ENCODE measurements around the gene PRPH2. TPM values are rescaled to one million over a fixed set of nuclear protein-coding genes. Genes with fewer than 3 reads are reported as not detected.
"Not testable (repeated sequence)": the region's sequence is repeated elsewhere in the genome, so short reads cannot be mapped to it uniquely, and the experiment has no call there.

PRPH2 gene
- total and polyA plus RNA-seq, 2 of the 13 experiments (the other 11 are each of a cell fraction or from before 2014, with no cell fraction given) = 0.03 to 0.04 TPM

- H3K36me3 ChIP-seq (replicated peaks in 1 of 2; ENCODE audit: control insufficient read depth in 1 of 2, insufficient read depth in 2 of 2, low read length in 2 of 2); intact Hi-C loops (cut with micrococcal nuclease; ENCODE audit: unreplicated experiment); H2AFZ ChIP-seq (ENCODE audit: low read length); H3K9ac ChIP-seq (ENCODE audit: insufficient read depth, low read depth, low read length); H3K79me2 ChIP-seq (ENCODE audit: insufficient read depth, low read length); BruUV-seq (replicated peaks); ATAC-seq; H3K4me3 ChIP-seq (replicated peaks in 1 of 3; ENCODE audit: insufficient read depth in 1 of 3, low read depth in 2 of 3, low read length in 3 of 3); H3K27ac ChIP-seq (ENCODE audit: extremely low read length, insufficient read depth, low read length); H3K27me3 ChIP-seq (ENCODE audit: control insufficient read depth in 1 of 2, insufficient read depth in 2 of 2, low read length in 2 of 2); CTCF ChIA-PET (ENCODE audit: low intra/inter-chr PET ratio, low total read pairs); H3K4me2 ChIP-seq (ENCODE audit: low read depth, low read length); DNase-seq (ENCODE audit: low spot score); in situ Hi-C loops (cut with HindIII; ENCODE audit: extremely low pct_ligation_motif_present, low pct_unique_long_range_greater_than_20kb); H4K20me1 ChIP-seq (ENCODE audit: insufficient read depth, low read length); H3K9me3 ChIP-seq (ENCODE audit: low read length); FAIRE-seq; POLR2A ChIA-PET: not testable (repeated sequence)
- TF ChIP-seq ZNF460 (CRISPR knock-in tag; IDR thresholded peaks at IDR 0.05; ENCODE audit: borderline replicate concordance) = 0 out of 2 replicates have a peak, but pooled peaks have one; percentile 37
- peak; percentile 44; the same call in 1 of the 2 replicates for TF ChIP-seq ZNF121 (CRISPR knock-in tag; IDR thresholded peaks at IDR 0.05)
- peak; percentile 31; the same call in 1 of the 2 replicates for TF ChIP-seq MNT (IDR thresholded peaks at IDR 0.05)
- WGBS (ENCODE audit: low lambda C conversion rate) = 69% methylated on average over 3 of the region's 3 CpGs
- peaks cover 13% of the 10 kb centered on the region; the same call in 1 of the 2 replicates for H3K4me1 ChIP-seq (ENCODE audit: insufficient read depth, low read length)
Measured at GRCh38 chr6:42702786-42703185, 19.6 kb downstream of the PRPH2 start.

DNA sequence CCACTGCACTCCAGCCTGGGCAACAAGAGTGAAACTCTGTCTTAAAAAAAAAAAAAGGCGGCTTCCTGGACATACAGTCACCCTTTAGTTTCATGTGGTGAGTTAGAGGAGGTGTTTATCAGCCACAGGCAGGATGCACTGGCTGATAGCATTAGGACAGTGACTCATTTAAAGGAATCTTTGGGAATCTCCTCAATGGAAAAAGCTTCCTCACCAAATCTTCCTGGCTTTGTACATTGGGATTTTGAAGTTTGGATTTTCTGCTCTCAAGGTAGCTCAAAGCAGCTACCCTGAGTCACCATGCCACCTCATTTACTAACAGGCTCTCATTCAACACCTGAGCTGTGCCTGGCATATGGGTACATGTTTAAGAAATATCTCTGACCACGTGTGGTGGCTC lies 20.2 kb downstream of the PRPH2 start:
- ChIA-PET POLR2A (no interaction called here), CTCF (ENCODE audit: low intra/inter-chr PET ratio, low total read pairs) (no interaction called here)
- Histone ChIP-seq H3K4me2 (ENCODE audit: low read depth, low read length) (no peak overlapping the region), H3K4me1 (ENCODE audit: insufficient read depth, low read length) (peaks cover 13% of the 10 kb centered on the region; the same call in 1 of the 2 replicates), H3K36me3 (replicated peaks in 1 of 2; ENCODE audit: control insufficient read depth in 1 of 2, insufficient read depth in 2 of 2, low read length in 2 of 2) (no peaks in the 10 kb centered on the region), H4K20me1 (ENCODE audit: insufficient read depth, low read length) (no peaks in the 10 kb centered on the region), H3K9ac (ENCODE audit: insufficient read depth, low read depth, low read length) (no peak overlapping the region), H3K27me3 (ENCODE audit: control insufficient read depth in 1 of 2, insufficient read depth in 2 of 2, low read length in 2 of 2) (no peaks in the 10 kb centered on the region), H3K4me3 (replicated peaks in 1 of 3; ENCODE audit: insufficient read depth in 1 of 3, low read depth in 2 of 3, low read length in 3 of 3) (no peak overlapping the region), H3K9me3 (ENCODE audit: low read length) (no peaks in the 10 kb centered on the region), H3K79me2 (ENCODE audit: insufficient read depth, low read length) (no peaks in the 10 kb centered on the region), H2AFZ (ENCODE audit: low read length) (no peak overlapping the region), H3K27ac (ENCODE audit: extremely low read length, insufficient read depth, low read length) (no peak overlapping the region)
- FAIRE-seq (no peak), ATAC-seq (no peak), DNase-seq (ENCODE audit: low spot score) (peak; percentile 27)
- whole genome bisulfite sequencing (ENCODE audit: low lambda C conversion rate) = 23% methylated on average over 2 of the region's 2 CpGs
- in situ Hi-C loops (cut with HindIII; ENCODE audit: extremely low pct_ligation_motif_present, low pct_unique_long_range_greater_than_20kb) = no loop called here
- intact Hi-C loops (cut with micrococcal nuclease; ENCODE audit: unreplicated experiment) = no loop called here
- no TSS peak for BruUV-seq (replicated peaks)
- TF ChIP-seq TOE1 (CRISPR knock-in tag; IDR thresholded peaks at IDR 0.05) = no peak
- TF ChIP-seq MLXIP (CRISPR knock-in tag; IDR thresholded peaks at IDR 0.05; ENCODE audit: borderline replicate concordance) = no peak
- TF ChIP-seq, protein P1, sequence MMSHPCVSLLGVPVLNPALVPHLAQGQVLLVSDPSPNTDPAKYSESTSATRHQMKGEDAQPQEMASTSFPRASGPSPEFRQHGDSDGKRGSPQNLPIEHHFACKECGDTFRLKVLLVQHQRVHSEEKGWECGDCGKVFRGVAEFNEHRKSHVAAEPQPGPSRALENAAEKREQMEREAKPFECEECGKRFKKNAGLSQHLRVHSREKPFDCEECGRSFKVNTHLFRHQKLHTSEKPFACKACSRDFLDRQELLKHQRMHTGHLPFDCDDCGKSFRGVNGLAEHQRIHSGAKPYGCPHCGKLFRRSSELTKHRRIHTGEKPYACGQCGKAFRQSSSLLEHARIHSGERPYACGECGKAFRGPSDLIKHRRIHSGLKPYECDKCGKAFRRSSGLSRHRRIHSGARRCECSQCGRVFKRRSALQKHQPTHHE (CRISPR knock-in tag; IDR thresholded peaks at IDR 0.05; ENCODE audit: borderline replicate concordance) = no peak
- no peak for TF ChIP-seq KMT2B (CRISPR knock-in tag; IDR thresholded peaks at IDR 0.05)
- TF ChIP-seq ATF6 (CRISPR knock-in tag; conservative IDR thresholded peaks at IDR 0.05) = no peak
